HG03060 (cell line): Measurements from ENCODE around the gene PLCB1.
A peak's percentile ranks its signal among the peaks of the same experiment; 100 is the strongest.

Experiments
- ATAC-seq: cut with Tn5 transposase; IDR thresholded peaks from one replicate; pipeline ENCODE4 v1.9.1; 2021; ENCODE audit warnings: low read depth, moderate number of reproducible peaks; ENCODE audit not compliant: unreplicated experiment

The PLCB1 gene

DNA sequence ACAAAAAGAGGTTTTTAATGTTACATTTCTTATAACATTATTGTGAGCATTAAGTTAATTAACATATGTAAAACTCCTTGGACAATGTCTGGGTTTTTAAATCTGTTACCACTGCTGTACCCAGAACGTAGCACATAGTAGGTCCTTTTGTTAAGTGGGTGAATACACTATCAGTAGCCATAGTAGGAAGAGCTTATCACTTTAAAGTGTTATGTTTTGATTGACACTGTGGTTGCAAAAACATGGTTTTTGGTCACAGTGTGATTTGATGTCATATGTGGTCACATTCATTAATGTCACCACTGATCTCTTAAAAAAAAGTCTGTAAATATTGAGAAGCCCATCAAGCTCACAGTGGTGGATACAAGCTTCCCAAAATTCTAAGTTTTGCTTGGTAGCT, 160.7 kb downstream of the PLCB1 start:
- ATAC-seq, result no peak

DNA sequence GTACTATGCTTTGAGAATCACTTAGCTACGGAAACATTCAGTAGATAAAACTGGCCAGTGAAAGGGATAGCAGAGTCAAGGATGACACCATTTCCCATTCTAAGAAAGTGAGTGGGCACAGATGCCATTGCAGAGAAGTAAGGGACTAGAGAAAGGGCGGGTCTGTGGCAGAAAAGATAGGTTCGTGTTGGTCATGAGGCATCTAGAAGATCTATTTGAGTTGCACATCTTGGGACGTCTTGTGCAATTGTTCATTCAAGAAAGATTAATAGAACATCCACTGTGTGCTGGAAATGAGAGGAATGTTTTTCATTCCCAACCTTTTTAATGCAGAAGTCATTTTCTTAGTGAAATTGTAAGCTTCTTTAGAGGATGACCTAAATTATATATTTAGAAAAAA, 161.7 kb downstream of the PLCB1 start:
- ATAC-seq, result no peak

DNA sequence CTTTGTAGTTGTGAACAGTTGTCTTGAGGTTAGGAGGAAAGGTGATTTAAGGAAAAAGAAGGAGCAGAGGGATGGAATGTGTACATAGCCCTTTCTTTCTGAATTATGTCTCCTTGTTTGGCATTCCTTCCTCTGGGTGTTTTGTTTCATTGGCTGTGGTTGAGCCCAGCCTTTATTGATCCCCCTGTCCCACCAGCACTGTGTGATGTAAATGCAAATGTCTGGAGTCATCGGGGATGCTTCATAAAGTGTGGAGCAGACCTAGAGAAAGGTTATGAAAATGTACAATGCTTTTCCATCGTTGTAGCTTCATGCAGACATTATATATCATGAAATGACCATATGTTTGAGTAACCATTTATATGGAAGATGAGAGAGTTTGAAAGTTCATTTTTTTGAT, 164.5 kb downstream of the PLCB1 start:
- ATAC-seq, result no peak

DNA sequence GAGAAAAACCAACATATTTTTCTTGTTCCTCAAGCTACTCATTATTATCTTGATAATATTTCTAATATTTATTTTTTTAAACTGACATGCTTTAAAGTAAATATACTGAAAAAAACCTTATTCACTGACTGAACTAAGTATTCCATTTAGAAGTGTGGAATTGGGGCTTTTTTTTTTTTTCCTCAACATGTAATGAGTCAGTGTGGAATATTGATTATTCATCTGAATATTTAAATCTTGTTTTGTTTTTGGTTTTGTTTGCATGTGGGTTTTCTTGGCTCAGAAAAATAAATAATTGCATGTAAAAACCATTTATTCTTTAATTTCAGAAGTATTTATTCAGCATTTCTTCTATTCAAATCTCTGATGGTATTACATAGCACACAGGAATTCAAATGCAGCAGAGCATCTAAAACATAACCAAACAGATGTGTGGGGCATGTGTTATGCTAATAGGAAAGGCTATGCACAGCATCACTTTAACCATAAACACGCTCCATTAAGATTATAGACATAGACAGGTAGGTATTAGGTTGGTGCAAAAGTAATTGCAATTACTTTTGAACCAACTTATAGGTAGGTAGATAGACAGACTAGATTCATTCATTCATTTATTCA, 166.5 kb downstream of the PLCB1 start:
- no peak for ATAC-seq

DNA sequence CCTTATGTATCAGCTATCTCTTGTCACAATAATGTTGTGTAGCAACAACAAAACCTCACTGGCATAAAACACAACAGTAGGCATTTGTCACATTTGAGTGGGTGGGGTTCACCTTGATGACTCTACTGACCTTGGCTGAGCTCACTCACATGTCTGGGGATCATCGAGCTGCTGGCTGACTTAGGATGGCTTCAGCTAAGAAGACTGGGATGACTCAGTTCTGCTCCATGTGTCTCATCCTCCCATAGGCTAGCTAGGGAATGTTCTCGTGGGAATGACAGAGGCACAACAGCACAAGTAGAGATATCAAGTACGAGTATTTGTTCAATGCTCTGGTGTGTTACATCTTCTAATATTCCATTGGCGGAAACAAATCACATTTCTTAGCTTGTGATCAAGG, 167.9 kb downstream of the PLCB1 start:
- ATAC-seq, result no peak

DNA sequence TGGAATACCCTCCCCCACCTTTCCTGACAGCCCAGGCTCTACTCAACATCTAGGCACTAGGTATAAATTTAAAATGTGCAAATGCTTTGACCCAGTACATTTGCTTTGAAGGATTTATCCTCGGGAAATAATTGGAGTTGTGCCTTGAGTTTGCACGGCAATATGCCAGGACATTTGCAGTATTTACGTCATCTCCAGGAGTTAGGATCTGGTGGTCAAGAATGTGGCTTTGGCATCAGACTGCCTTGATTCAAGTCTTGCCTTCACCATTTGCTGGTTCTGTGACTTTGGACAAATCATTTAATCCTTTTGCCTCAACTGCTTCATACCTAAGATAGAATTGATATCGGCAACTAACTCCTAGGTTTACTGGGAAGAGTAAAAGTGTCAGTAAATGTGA, 169.6 kb downstream of the PLCB1 start:
- no peak for ATAC-seq

DNA sequence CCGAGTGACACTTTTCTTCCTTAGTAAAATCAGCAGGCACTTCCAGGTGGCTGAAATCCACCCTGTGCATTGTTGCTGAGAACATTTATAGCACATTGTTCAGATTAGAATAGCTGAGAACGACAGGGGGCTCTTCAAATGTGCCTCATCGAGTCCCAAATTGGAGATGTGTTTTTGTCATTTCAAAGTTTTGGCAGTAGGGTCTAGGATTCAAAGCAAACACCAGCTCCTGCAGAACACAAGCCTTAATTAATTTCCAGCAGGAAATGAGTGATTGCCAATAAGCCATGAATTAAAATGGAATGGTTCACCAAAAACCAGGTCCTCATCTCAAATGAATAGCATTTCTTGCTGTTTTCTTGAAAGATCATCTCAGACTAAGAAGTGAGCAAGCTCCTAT, 171.6 kb downstream of the PLCB1 start:
- ATAC-seq, result no peak

DNA sequence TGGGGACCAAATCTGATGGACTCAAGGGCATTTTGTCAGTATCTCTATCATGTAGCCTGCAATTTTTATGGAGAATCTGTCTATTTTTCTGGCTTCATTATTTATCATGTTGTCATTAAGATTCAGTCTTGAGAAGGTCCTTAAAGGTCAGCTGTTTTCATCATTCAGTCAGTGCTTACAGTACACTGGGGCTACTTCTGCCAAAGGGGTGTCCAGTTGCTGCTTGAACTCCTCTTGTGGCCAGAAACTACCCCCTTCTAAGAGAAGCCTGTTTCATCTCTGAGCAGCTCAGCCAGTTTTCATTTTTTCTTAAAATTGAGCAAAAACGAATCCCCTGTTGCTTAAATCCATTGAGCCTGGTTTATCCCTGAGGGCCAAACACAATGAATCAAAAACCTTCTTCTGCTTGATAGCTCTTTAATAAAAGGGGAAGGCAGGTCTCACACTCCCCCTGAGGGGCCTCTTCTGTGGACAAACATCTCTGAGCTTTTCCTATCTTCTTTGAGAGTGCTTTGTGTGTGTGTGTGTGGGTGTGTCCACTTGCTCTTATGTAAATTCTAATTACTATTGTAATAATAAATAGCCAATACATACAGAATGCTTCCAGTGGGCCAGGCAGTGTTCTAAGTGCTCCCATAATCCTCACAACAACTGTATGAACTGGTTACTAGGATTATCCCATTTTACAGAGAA, 172.2 kb downstream of the PLCB1 start:
- ATAC-seq, result no peak

DNA sequence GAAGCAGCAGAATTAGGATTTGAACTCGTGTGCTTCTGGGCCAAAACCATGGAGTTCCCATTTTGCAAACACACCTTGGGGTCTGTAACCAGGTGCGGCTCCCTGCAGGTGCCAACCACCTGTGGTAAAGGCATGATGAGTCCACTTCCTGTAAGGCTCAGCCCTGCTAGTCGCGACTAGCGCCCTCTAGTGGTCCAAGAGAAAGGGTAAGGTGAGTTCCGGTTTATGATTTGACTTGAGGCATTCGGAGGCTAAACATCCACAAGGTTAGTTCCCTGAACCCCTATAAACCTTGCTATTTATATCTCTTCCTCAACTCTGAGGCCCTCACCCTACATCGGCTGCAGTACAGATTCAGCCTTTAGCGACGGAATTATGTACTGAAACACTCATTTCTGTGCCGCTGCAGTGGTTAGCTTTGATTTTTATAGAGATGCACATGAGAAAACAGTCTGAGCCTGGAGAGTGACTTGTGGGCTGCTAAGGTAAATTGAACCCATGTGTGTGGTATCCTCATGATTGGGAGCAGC, 173.4 kb downstream of the PLCB1 start:
- peak; percentile 89 for ATAC-seq

DNA sequence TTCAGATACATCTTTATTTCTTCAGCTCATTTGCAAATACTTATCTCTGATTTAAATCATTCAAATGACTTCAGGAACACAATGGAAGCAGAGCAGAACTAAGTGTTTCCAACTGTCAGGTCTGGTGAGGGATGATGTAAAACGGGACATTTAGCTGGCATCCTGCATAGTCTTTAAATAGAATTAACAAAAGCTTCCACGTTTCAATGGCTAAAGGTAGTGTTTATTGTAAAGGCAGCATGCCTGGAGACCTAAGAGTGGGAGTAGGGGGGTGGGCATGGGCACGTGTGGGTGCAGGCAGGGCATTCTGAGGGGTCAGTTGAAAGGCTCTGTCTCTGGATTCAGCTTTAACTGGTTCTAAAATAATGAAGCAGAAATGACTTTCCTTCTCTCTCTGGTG, 174.9 kb downstream of the PLCB1 start:
- ATAC-seq, result no peak

DNA sequence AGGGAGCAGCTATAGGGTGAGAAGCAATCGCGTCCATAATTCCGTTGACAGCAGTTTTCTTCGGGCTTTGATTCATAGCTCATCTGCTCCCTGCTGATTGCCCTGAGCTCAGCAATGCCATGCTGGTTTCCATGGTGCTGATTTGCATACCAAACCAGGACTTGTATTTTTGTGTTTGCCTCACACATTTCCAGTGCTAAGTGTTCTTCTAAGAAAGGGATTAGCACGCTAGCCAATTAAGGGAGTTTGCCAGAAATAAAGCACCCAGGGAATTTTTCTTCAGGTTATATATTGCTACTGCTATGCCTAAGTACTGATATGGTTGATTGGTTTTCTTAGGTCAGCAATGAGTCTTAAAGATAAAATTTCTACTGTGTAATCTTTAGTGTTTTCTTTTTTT, 177.6 kb downstream of the PLCB1 start:
- ATAC-seq, result no peak

DNA sequence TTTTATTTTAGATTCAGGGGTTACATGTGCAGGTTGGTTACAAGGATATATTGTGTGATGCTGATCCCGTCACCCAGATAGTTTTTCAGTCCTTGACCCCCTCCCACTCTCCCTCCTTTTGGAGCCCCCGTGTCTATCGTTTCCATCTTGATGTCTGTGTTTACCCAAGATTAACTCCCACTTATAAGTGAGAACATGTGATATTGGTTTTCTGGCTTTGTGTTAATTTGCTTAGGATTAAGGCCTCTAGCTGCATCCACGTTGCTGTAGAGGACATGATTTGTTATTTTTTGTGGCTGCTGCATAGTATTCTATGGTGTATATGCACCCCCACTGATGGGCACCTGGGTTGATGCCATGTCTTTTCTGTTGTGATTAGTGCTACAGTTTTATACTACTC, 178.6 kb downstream of the PLCB1 start:
- no peak for ATAC-seq

DNA sequence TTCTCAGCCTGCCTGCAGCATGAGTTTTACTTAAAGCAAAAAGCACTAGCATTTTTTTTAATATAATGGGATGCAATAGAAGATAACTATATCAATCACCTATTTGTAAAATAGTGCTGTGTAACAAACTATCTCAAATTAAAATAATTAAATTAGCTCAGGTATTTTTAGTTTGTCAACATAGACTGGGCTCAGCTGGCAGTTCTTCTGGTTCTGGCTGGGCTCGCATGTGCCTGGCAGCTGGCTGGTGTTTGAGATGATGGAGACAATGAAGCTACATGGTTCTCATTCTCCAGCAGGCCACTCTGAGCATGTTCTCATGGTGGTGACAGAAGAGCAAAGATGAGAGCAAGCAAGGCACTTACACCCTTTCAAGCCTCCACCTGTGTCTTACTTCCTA, 181.0 kb downstream of the PLCB1 start:
- no peak for ATAC-seq

DNA sequence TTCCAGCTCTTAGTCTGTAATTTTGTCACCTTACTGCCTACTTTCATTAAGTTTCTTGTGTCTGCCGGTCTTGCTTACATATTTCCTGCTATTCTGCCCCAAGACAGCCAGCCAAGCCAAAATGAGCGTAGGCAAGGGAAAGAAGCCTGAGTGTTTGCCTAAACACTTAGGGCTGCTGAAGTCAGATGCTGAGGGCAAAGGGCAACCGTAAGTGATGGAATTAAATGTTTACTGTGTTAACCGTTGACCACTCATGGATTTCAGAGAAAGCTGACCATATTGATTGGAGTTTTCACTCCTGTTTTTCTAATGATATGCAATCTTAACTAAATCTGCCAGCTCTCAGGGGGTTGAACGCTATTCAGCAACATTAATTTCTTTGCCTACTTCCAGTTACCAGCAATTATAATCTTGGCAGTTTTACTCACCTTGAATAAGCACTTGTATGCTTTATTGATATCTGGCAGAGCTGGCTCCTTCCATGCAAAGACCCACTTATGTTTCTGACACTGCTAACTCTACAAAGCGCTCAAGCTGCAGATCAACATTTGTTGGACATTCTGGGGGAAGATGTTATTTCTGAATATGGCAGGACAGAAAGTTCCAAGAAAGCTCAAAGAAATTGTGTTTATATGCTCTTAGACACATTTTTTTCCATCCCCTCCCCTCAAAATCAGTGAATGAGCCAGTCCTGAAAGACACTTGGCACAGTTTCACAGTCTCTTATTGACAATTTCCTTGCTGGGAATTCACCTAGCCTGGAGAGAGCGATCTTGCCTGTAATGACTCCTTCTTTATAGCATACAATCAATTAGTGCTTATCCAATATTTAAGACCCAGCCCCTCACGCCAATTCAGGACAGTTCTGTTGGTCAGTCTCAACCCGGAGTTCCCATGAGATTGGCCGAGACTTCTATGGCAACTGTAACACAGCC, 183.8 kb downstream of the PLCB1 start:
- no peak for ATAC-seq

DNA sequence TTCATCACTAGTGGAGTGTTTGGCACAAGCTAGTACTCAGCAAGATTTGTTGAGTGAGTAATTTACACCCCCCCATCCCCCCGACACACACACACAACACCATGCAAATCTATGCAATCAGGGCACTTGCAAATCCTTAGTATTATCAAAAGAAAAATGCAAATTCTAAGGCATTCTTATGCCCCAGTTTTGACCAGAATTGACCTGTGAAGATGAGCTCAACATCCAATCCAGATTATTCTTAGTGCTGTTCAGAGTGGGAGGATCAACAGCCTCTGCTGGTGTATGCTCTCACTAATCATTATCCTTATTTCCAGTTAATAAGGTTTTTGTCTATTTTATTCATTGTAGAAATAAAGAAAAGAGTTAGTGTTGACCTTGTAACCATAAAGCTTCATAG, 185.4 kb downstream of the PLCB1 start:
- ATAC-seq, result no peak

DNA sequence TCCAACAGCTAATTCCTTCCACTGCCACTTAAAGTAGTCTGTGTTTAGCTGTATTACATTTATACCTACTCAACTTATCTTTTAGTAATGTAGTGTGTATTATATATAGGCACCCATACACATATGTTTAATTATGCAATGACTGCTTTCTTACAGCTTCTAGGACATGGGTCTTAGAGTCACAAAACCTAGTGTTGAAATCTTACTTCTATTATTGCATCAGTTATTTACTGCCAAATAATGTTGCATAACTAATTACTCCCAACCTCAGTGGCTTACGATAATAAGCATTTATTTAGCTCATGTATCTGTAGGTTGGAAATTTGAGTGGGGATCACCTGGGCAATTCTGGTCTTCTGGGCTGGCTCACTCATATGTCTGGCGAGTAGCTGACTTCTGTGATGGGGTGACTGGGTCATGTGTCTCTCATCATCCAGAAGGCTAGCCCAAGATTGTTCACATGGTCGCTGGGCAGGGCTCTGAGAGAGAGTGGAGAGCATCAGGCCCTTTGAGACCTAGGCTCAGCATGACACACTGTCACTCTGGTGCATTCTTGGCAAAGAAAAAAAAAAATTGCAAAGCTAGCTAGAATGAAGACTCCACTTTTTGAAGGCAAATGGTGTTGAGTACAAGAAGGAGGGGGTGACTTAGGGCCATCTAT, 187.0 kb downstream of the PLCB1 start:
- no peak for ATAC-seq

DNA sequence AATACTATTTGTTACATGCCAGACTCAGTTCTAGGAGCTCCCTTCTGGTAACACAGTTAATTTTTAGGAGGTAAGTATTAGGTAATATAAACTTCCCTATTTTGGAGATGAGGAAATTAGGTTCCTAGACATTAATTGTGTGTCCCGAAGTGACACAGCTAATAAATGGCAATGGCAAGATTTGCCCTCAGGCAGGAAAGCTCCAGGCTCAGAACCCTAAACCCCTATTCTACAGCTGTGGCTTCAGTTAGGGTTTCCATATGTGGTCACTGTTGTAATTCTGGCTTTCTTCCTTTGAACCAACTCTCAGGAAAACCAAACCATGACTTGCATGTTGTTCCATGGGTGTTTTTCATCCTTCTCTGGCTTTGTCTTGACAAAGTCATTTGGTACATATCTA, 188.2 kb downstream of the PLCB1 start:
- ATAC-seq, result no peak

DNA sequence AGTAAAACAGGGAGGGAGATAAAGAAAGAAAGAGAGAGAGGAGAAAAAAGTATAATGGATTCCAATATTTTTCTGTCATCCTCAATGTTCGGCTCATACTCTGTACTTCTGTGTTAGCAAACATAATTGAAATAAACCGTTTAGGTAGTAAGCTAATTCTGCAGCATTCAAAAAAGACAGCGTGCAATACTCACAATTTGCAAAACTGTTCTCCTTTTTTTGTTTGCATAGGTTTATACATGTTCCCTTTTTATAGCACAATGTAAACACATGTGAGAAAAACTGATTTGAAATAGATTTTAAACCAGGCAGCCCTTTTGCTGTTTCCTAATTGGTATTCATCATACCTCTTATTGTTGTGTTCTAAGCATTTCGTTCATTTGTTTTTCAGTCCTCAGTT, 188.9 kb downstream of the PLCB1 start:
- ATAC-seq, result no peak

DNA sequence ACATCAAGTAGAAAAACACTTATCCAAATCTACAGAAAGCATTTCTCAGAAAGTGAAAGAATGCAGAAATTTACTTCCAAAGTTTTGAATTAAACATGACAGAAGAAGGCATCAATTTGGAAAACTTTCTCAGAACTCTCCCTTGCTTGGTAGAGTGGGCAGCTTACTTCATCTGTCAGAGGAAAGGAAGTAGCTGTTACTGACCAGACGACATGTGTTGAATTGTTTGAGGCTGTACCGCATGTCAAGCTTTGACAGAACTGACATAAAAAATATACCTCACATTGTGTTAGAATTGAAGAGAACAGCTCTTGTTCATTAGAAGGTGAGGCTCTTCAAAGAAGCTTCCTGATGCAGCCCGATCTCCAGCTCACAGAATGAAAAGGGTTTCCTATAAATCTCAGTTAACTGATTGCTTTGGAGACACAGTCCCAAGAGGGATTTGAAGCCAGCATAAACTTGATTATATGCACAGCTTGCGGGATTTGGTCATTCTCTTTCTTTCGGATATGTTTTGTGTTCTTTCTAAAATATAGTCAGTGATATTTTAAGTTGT, 190.7 kb downstream of the PLCB1 start:
- ATAC-seq, result no peak

DNA sequence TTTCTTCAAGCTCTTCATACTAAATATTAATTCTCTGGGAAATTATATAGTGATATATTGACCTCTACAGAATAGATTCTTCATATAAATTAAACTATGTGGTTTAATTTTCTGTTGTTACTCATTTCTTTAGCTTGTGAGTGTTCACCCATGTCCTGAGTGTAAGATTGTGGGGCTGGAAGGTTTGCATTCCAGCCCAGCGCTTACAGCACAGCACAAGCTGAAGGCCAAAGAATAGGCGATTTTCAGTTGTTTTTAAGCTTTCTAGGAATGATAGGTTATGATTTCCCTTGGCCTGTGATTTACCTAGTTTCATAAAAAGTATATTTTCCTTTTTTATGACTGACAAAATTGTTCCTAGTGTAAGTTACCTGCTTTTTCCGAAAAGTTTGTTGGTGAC, 194.1 kb downstream of the PLCB1 start:
- no peak for ATAC-seq

DNA sequence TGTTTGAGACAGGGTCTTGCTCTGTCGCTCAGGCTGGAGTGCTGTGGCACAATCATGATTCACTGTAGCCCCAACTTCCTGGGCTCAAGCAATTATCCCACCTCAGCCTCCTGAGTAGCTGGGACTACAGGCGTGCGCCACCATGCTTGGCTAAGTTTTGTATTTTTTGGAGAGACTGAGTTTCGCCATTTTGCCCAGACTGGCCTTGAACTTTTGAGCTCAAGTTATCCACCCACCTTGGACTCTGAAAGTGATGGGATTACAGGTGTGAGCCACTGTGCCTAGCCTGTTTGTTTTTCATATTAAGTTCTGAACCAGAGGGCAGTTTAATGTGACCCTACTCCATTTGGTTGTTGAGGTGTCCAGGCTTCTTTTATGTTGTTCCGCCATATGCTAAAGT, 194.8 kb downstream of the PLCB1 start:
- no peak for ATAC-seq
